Caco-2 (cell line): ENCODE results near the gene EXOSC10. TPM values are rescaled to one million over a fixed set of nuclear protein-coding genes. Genes with fewer than 3 reads are reported as not detected.

Source experiments
- BruUV-seq: library from RNA; stranded (reverse); fragments of 400-500 nt; replicated peaks from 2 replicates; lab custom pipeline; 2021; lab: Mats Ljungman, UMichigan
- CTCF ChIA-PET: fragments of 300-600 bp; sonication (Branson Sonifier 250); formaldehyde crosslinking; loops from one replicate; lab custom pipeline; 2022; ENCODE audit warnings: antibody characterized with exemption; lab: Charles Lee
- POLR2A ChIA-PET: fragments of 300-600 bp; sonication (Branson Sonifier 250); formaldehyde crosslinking; loops from one replicate; lab custom pipeline; 2022; ENCODE audit warnings: antibody characterized with exemption; lab: Charles Lee
- DNase-seq, 2 experiments: peaks; one replicate each; pipeline versions ENCODE4 v3.0.0 to v3.0.0-alpha.2; 2020 to 2022
- H3K27me3 ChIP-seq: replicated peaks from 2 replicates; pipeline ENCODE4 v1.6.0; 2011; ENCODE audit warnings: low read length; ENCODE audit not compliant: control insufficient read depth, insufficient read depth
- H3K36me3 ChIP-seq: 2 replicates; pipeline ENCODE4 v1.5.1; 2011; ENCODE audit warnings: low read length; ENCODE audit not compliant: control insufficient read depth, insufficient read depth
- H3K4me1 ChIP-seq: fragments of 250-450 bp; sonication (Bioruptor Pico); 2 replicates; pipeline ENCODE4 v1.5.1; 2020; ENCODE audit warnings: mild to moderate bottlenecking
- H3K4me3 ChIP-seq: 2 replicates; pipeline ENCODE4 v1.5.1; 2011; ENCODE audit warnings: low read depth, mild to moderate bottlenecking, control low read depth, low read length
- H3K9me3 ChIP-seq: fragments of 250-450 bp; sonication (Bioruptor Pico); 2 replicates; pipeline ENCODE4 v1.5.1; 2020; ENCODE audit warnings: mild to moderate bottlenecking, moderate library complexity
- H3K27ac Mint-ChIP-seq: one replicate; pipeline ENCODE4 v1.8.0; 2022; ENCODE audit warnings: mixed read lengths; ENCODE audit not compliant: unreplicated experiment
- H3K27me3 Mint-ChIP-seq: one replicate; pipeline ENCODE4 v1.8.0; 2022; ENCODE audit warnings: mixed read lengths; ENCODE audit not compliant: insufficient read depth, unreplicated experiment
- H3K36me3 Mint-ChIP-seq: one replicate; pipeline ENCODE4 v1.8.0; 2022; ENCODE audit warnings: mild to moderate bottlenecking, mixed read lengths; ENCODE audit not compliant: insufficient read depth, unreplicated experiment
- H3K4me1 Mint-ChIP-seq: one replicate; pipeline ENCODE4 v1.8.0; 2022; ENCODE audit warnings: low read depth, mixed read lengths; ENCODE audit not compliant: unreplicated experiment
- H3K4me3 Mint-ChIP-seq: one replicate; pipeline ENCODE4 v1.8.0; 2022; ENCODE audit warnings: mild to moderate bottlenecking, moderate library complexity, mixed read lengths; ENCODE audit not compliant: unreplicated experiment
- H3K9me3 Mint-ChIP-seq: one replicate; pipeline ENCODE4 v1.8.0; 2022; ENCODE audit warnings: mixed read lengths; ENCODE audit not compliant: unreplicated experiment
- CTCF ChIP-seq, 2 experiments: fragments of 200-600 bp in 1 of 2; IDR thresholded peaks; 1 replicate in 1 of 2; 2 replicates in 1 of 2; pipeline versions ENCODE4 v1.5.1 to v1.8.0; 2011 to 2022; ENCODE audit warnings: antibody characterized with exemption in 1 of 2, control low read depth in 1 of 2, inconsistent platforms in 1 of 2, low read depth in 1 of 2, low read length in 1 of 2, mild to moderate bottlenecking in 1 of 2, moderate library complexity in 1 of 2; ENCODE audit not compliant: insufficient read depth in 1 of 2, severe bottlenecking in 1 of 2, unreplicated experiment in 1 of 2
- intact Hi-C: fragments of 100-400 bp; cut with micrococcal nuclease; formaldehyde crosslinking; loops from one replicate; pipeline ENCODE4 v1.10.0; 2022; ENCODE audit not compliant: unreplicated experiment
- total RNA-seq: library from RNA; stranded (reverse); gene quantifications from 2 replicates; pipeline ENCODE4 v1.2.3, GENCODE V29; 2022

EXOSC10 gene
- total RNA-seq, 1 experiment from 2014 or later = 83.7 TPM

GRCh38 chr1:11134898-11135266 lies 35.2 kb upstream of the EXOSC10 start:
- H3K4me3 Mint-ChIP-seq = no peak overlapping the region
- intact Hi-C loops = no loop called here
- no peaks in the 10 kb centered on the region for H3K27me3 Mint-ChIP-seq
- no peaks in the 10 kb centered on the region for H3K4me1 ChIP-seq
- H3K36me3 ChIP-seq = no peaks in the 10 kb centered on the region
- no peaks in the 10 kb centered on the region for H3K9me3 Mint-ChIP-seq
- POLR2A ChIA-PET = no interaction called here
- CTCF ChIA-PET = no interaction called here
- no peak for TF ChIP-seq CTCF (IDR thresholded peaks at IDR 0.05; ENCODE audit: insufficient read depth in 1 of 2, low read depth in 1 of 2, low read length in 1 of 2, severe bottlenecking in 1 of 2, unreplicated experiment in 1 of 2)
- H3K27ac Mint-ChIP-seq = no peak overlapping the region
- no peaks in the 10 kb centered on the region for H3K4me1 Mint-ChIP-seq
- H3K27me3 ChIP-seq = no peaks in the 10 kb centered on the region
- H3K4me3 ChIP-seq = no peak overlapping the region
- no TSS peak for BruUV-seq
- no peaks in the 10 kb centered on the region for H3K9me3 ChIP-seq
- peaks cover 22% of the 10 kb centered on the region for H3K36me3 Mint-ChIP-seq
- no peak for DNase-seq

DNA sequence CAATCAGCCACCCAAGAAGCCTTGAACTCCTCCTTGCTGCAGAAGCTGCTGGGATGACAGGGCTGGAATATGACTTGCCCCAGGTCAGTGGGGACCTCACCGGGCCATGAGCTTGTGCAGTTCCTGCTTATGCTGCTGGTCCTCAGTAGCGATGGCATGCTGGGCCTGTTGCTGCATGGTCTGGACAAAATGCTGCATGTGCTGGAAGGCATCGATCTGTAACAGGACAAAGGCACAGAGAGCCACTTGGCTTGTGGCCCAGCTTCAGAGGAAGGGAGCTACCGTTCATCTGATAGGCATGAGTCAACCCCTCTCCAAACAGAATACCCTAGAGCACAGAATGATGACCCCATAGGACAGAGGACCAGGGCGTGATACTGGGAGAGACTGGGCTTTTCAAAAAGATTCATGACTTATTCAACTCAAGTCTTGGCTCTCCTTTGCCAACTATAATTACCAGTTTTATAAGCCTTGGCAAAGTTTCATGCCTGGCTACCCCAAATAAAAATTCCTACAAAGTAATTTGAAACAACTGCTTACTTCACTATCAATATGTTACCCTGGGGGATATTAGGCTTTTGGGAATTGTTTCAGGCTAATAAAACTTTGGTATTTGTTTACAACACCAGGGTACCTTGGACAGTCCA lies 34.7 kb upstream of the EXOSC10 start:
- CTCF ChIA-PET = no interaction called here
- Mint-ChIP-seq H3K27ac (no peak overlapping the region), H3K4me1 (no peaks in the 10 kb centered on the region), H3K36me3 (peaks cover 27% of the 10 kb centered on the region), H3K4me3 (no peak overlapping the region), H3K27me3 (no peaks in the 10 kb centered on the region), H3K9me3 (no peaks in the 10 kb centered on the region)
- no peaks in the 10 kb centered on the region for H3K36me3 ChIP-seq
- no peaks in the 10 kb centered on the region for H3K9me3 ChIP-seq
- POLR2A ChIA-PET = no interaction called here
- BruUV-seq = no TSS peak
- no peaks in the 10 kb centered on the region for H3K27me3 ChIP-seq
- TF ChIP-seq CTCF (IDR thresholded peaks at IDR 0.05; ENCODE audit: insufficient read depth in 1 of 2, low read depth in 1 of 2, low read length in 1 of 2, severe bottlenecking in 1 of 2, unreplicated experiment in 1 of 2) = no peak
- no peak overlapping the region for H3K4me3 ChIP-seq
- no peaks in the 10 kb centered on the region for H3K4me1 ChIP-seq
- intact Hi-C loops = no loop called here
- no peak for DNase-seq

- Histone ChIP-seq H3K36me3 (peaks cover under 1% of the 10 kb centered on the region; the same call in 1 of the 2 replicates), H3K4me3 (no peak overlapping the region), H3K4me1 (no peaks in the 10 kb centered on the region), H3K9me3 (no peaks in the 10 kb centered on the region), H3K27me3 (no peaks in the 10 kb centered on the region)
- ChIA-PET POLR2A (no interaction called here), CTCF (interaction anchor here (0.6 kb wide), 1 partner anchor 167 kb away, joined by 3 read pairs; no protein-coding TSS in a partner anchor)
- no TSS peak for BruUV-seq
- DNase-seq = no peak
- Mint-ChIP-seq H3K4me3 (no peak overlapping the region), H3K27me3 (no peaks in the 10 kb centered on the region), H3K27ac (no peak overlapping the region), H3K36me3 (peaks cover 39% of the 10 kb centered on the region), H3K4me1 (no peaks in the 10 kb centered on the region), H3K9me3 (no peaks in the 10 kb centered on the region)
- intact Hi-C loops = no loop called here
- no peak for TF ChIP-seq CTCF (IDR thresholded peaks at IDR 0.05; ENCODE audit: insufficient read depth in 1 of 2, low read depth in 1 of 2, low read length in 1 of 2, severe bottlenecking in 1 of 2, unreplicated experiment in 1 of 2)
Observed at GRCh38 chr1:11132563-11133293, 33.1 kb upstream of the EXOSC10 start.
